HG03378 (cell line): ENCODE results near the gene AFP.

Experiments used
- ATAC-seq: cut with Tn5 transposase; IDR thresholded peaks from one replicate; pipeline ENCODE4 v1.9.1; 2021; ENCODE audit warnings: mild to moderate bottlenecking, moderate library complexity; ENCODE audit not compliant: unreplicated experiment

Gene AFP

GRCh38 chr4:73454920-73455319, 18.9 kb downstream of the AFP start:
- no peak for ATAC-seq

- no peak for ATAC-seq
Measured at GRCh38 chr4:73456177-73457022, 20.4 kb downstream of the AFP start.

- no peak for ATAC-seq
Measured at GRCh38 chr4:73458184-73459047, 22.4 kb downstream of the AFP start.

- ATAC-seq, result no peak
Measured at GRCh38 chr4:73459048-73459421, 23.0 kb downstream of the AFP start.

- no peak for ATAC-seq
Measured at GRCh38 chr4:73460913-73461522, 25.0 kb downstream of the AFP start.

GRCh38 chr4:73468170-73468569, 32.1 kb downstream of the AFP start:
- no peak for ATAC-seq

GRCh38 chr4:73470728-73471127, 34.7 kb downstream of the AFP start:
- ATAC-seq, result no peak

GRCh38 chr4:73477176-73477575, 41.2 kb downstream of the AFP start:
- no peak for ATAC-seq

- ATAC-seq, result no peak
Measured at GRCh38 chr4:73479323-73479722, 43.3 kb downstream of the AFP start.

- no peak for ATAC-seq
Measured at GRCh38 chr4:73481358-73481757, 45.3 kb downstream of the AFP start, which contains the start of gene AFM. Gene AFM, plus strand, starts transcription at chr4:73481745. Its CDS starts 31 bp downstream, at chr4:73481776.

GRCh38 chr4:73485085-73485484, 49.1 kb downstream of the AFP start:
- ATAC-seq, result no peak

GRCh38 chr4:73485596-73485995, 49.6 kb downstream of the AFP start:
- ATAC-seq, result no peak

- ATAC-seq, result no peak
Measured at GRCh38 chr4:73486497-73486896, 50.5 kb downstream of the AFP start.

- ATAC-seq, result no peak
Measured at GRCh38 chr4:73487233-73487632, 51.2 kb downstream of the AFP start.

- ATAC-seq, result no peak
Measured at GRCh38 chr4:73499996-73500765, 64.2 kb downstream of the AFP start.

- ATAC-seq, result no peak
Measured at GRCh38 chr4:73501664-73502265, 65.7 kb downstream of the AFP start.

- no peak for ATAC-seq
Measured at GRCh38 chr4:73505567-73505966, 69.5 kb downstream of the AFP start.
